OCI-LY1 (cell line): ENCODE measurements around the gene MAPK8.

Experiments used
- H2AFZ ChIP-seq: fragments of 200-600 bp; sonication (generic), shearing (Covaris generic); 2 replicates; pipeline ENCODE4 v1.6.0; 2014; ENCODE audit warnings: antibody characterized with exemption, mild to moderate bottlenecking, low read length
- H3F3A ChIP-seq: fragments of 200-600 bp; sonication (generic), shearing (Covaris generic); 2 replicates; pipeline ENCODE4 v1.6.0; 2014; ENCODE audit warnings: mild to moderate bottlenecking, antibody characterized with exemption, low read length, moderate library complexity; ENCODE audit not compliant: insufficient read depth
- H3K27ac ChIP-seq: fragments of 200-600 bp; sonication (generic); 2 replicates; pipeline ENCODE4 v1.5.1; 2014; ENCODE audit warnings: low read length, mixed run types, mild to moderate bottlenecking, low read depth; ENCODE audit not compliant: poor library complexity, severe bottlenecking
- H3K27me3 ChIP-seq: fragments of 200-600 bp; sonication (generic); 2 replicates; pipeline ENCODE4 v1.6.0; 2014; ENCODE audit warnings: antibody characterized with exemption, mild to moderate bottlenecking, low read length, moderate library complexity; ENCODE audit not compliant: insufficient read depth
- H3K36me3 ChIP-seq: fragments of 200-600 bp; sonication (generic); 2 replicates; pipeline ENCODE4 v1.6.1; 2014; ENCODE audit warnings: mild to moderate bottlenecking, antibody characterized with exemption, low read length, moderate library complexity, mixed read lengths; ENCODE audit not compliant: insufficient read depth
- H3K4me1 ChIP-seq: fragments of 200-600 bp; sonication (generic); 2 replicates; pipeline ENCODE4 v1.5.1; 2014; ENCODE audit warnings: mild to moderate bottlenecking, low read length, moderate library complexity; ENCODE audit not compliant: insufficient read depth, severe bottlenecking
- H3K4me2 ChIP-seq: fragments of 200-600 bp; sonication (generic), shearing (Covaris generic); 2 replicates; pipeline ENCODE4 v1.6.1; 2014; ENCODE audit warnings: low read length
- H3K4me3 ChIP-seq: fragments of 200-600 bp; sonication (generic); 2 replicates; pipeline ENCODE4 v1.5.1; 2014; ENCODE audit warnings: low read length, low read depth, mild to moderate bottlenecking, mixed read lengths; ENCODE audit not compliant: poor library complexity, severe bottlenecking
- H3K79me2 ChIP-seq: fragments of 200-600 bp; shearing (Covaris generic); 2 replicates; pipeline ENCODE4 v1.6.1; 2016; ENCODE audit warnings: mixed run types, low read length, mixed read lengths; ENCODE audit not compliant: insufficient read depth
- H3K9ac ChIP-seq: fragments of 200-600 bp; sonication (generic), shearing (Covaris generic); 2 replicates; pipeline ENCODE4 v1.6.1; 2014; ENCODE audit warnings: mild to moderate bottlenecking, low read length, mixed read lengths
- H3K9me2 ChIP-seq: fragments of 200-600 bp; sonication (generic), shearing (Covaris generic); 2 replicates; pipeline ENCODE4 v1.6.1; 2014; ENCODE audit warnings: low read depth, mild to moderate bottlenecking, low read length, mixed read lengths
- H3K9me3 ChIP-seq: fragments of 200-600 bp; shearing (Covaris generic); 2 replicates; pipeline ENCODE4 v1.6.1; 2014; ENCODE audit warnings: low read length, mixed read lengths
- H4K20me1 ChIP-seq: fragments of 200-600 bp; sonication (generic), shearing (Covaris generic); 2 replicates; pipeline ENCODE4 v1.6.0; 2016; ENCODE audit warnings: mild to moderate bottlenecking, low read length; ENCODE audit not compliant: insufficient read depth
- EZH2 ChIP-seq: fragments of 200-600 bp; sonication (generic), shearing (Covaris generic); IDR thresholded peaks from 2 replicates; pipeline ENCODE4 v1.8.0; 2017; ENCODE audit warnings: borderline replicate concordance, mixed run types, mild to moderate bottlenecking, antibody characterized with exemption, low read length, moderate library complexity, mixed read lengths
- TF ChIP-seq, protein P1 (sequence below): fragments of 200-600 bp; sonication (generic), shearing (Covaris generic); IDR thresholded peaks from 2 replicates; pipeline ENCODE4 v1.5.1; 2017; ENCODE audit warnings: mild to moderate bottlenecking, antibody characterized with exemption, low read length, moderate library complexity, mixed read lengths

The MAPK8 gene

DNA sequence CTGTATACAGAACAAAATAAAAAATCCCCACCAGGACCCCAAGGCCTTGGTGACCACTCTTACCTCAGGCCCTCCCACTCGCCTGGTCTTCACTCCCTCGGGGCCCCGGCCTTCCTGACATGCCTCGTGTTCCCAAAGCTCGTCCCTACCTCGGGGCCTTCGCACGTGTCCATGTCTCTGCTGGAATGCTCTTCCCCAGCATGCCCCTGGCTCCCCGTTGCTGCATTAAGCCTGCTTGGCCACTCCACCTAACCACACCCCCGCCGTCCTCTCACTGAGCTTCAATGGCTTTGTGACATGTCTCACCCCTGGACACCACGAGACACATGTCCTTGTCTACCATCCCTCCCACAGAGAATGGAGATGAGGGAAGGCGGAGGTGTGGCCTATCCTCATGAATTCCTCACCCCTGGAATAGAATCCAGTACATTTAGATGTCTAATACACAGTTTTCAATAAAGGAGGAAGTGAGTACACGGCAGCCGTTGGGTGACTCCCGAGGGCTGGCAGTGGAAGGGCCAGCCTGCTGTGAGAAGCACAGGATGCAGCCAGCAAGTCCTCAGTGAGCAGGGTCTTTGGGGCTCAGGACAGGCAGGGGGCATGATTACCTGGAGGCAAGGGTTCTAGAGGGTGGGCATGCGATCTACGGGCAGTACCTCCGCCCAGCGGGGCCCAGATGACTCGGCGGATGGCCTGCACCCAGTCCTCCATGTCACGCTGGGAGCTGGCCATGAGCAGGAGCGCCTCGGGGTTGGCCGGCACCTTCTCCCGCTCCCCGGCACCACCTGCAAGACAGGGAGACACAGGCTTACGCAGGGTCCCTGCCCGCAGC, 172.7 kb downstream of the MAPK8 start:
- Histone ChIP-seq H4K20me1 (no peaks in the 10 kb centered on the region), H3K9me2 (no peaks in the 10 kb centered on the region), H3K79me2 (no peaks in the 10 kb centered on the region), H3K9me3 (no peaks in the 10 kb centered on the region), H3K4me1 (no peaks in the 10 kb centered on the region), H2AFZ (no peak overlapping the region), H3F3A (no peaks in the 10 kb centered on the region), H3K9ac (no peak overlapping the region), H3K4me2 (no peak overlapping the region), H3K27me3 (no peaks in the 10 kb centered on the region), H3K36me3 (no peaks in the 10 kb centered on the region), H3K4me3 (no peak overlapping the region), H3K27ac (no peak overlapping the region)
- no peak for TF ChIP-seq EZH2
- TF ChIP-seq, protein P1, sequence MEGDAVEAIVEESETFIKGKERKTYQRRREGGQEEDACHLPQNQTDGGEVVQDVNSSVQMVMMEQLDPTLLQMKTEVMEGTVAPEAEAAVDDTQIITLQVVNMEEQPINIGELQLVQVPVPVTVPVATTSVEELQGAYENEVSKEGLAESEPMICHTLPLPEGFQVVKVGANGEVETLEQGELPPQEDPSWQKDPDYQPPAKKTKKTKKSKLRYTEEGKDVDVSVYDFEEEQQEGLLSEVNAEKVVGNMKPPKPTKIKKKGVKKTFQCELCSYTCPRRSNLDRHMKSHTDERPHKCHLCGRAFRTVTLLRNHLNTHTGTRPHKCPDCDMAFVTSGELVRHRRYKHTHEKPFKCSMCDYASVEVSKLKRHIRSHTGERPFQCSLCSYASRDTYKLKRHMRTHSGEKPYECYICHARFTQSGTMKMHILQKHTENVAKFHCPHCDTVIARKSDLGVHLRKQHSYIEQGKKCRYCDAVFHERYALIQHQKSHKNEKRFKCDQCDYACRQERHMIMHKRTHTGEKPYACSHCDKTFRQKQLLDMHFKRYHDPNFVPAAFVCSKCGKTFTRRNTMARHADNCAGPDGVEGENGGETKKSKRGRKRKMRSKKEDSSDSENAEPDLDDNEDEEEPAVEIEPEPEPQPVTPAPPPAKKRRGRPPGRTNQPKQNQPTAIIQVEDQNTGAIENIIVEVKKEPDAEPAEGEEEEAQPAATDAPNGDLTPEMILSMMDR, result no peak

DNA sequence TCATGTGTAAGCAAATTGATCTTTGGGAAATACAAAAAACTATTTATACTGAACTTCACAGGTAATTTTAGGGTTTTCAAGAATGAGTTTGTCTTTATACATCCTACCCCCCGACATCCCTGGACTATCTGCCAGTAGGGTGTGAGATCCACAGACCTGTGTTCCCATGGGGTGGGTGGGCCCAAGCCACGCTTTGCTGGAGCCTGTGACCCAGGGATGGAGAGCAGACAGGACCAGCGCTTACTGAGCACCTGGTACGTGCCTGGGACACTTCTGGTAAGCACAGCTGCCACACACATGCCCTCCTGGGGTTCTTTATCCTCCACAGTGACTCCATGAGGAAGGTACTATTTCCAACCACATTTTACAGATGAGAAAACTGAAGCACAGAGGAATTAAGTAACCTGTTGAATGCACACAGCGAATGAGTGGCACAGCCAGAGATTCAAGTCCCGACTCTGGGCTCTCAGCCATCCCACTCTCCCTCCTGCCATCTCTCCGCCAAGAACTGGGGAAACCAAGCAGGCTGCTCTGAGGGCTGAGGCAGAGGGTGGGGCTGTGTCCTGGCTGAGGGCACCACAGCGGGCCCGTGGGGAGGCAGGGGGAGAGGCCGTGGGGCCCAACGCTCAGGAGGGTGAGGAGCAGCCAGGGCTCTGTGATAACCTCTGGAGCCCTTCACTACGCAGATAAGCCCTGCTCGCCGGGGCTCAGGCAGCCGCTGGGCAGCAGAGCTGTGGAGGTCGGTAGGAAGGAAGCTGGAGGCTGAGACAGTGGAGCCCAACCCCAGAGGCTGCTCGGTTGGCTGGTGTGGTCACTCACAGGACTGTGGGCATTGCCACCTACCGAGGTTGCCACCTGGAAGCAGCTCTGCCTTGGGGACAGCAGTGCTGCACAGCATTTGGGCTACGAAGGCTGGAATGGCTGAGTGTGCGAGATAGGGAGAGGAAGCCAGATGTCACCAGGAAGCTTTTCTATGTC, 174.2 kb downstream of the MAPK8 start:
- H2AFZ ChIP-seq, result no peak overlapping the region
- H3K9ac ChIP-seq, result no peak overlapping the region
- no peak overlapping the region for H3K4me3 ChIP-seq
- no peaks in the 10 kb centered on the region for H3K9me2 ChIP-seq
- H3K79me2 ChIP-seq, result no peaks in the 10 kb centered on the region
- no peak overlapping the region for H3K4me2 ChIP-seq
- no peaks in the 10 kb centered on the region for H4K20me1 ChIP-seq
- no peaks in the 10 kb centered on the region for H3K9me3 ChIP-seq
- H3K4me1 ChIP-seq, result no peaks in the 10 kb centered on the region
- H3F3A ChIP-seq, result no peaks in the 10 kb centered on the region
- TF ChIP-seq, protein P1, result no peak
- no peak for TF ChIP-seq EZH2
- H3K27me3 ChIP-seq, result no peaks in the 10 kb centered on the region
- no peak overlapping the region for H3K27ac ChIP-seq
- H3K36me3 ChIP-seq, result no peaks in the 10 kb centered on the region

DNA sequence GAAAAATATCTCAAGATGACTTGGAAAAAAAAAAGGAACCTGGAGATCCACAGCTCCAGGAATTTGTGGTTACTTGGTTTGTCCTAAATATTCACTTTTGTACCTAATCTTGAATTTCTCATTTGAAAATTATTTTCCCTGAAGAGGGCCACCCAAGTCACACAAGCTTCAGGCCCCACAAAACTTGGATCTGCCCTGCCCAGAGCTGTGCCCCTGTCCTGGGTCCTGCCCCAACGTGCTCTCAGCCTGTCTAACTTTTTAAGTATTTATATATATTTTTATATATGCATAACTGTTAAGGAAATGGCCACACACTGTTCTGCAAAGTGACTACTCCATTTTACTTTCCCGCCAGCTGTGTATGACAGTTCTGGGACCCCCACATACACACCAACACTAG, 174.9 kb downstream of the MAPK8 start:
- Histone ChIP-seq H3K36me3 (no peaks in the 10 kb centered on the region), H3K79me2 (no peaks in the 10 kb centered on the region), H3K27ac (no peak overlapping the region), H3K4me3 (no peak overlapping the region), H3K9me3 (no peaks in the 10 kb centered on the region), H3K27me3 (no peaks in the 10 kb centered on the region), H3K4me1 (no peaks in the 10 kb centered on the region), H2AFZ (no peak overlapping the region), H3K9ac (no peak overlapping the region), H4K20me1 (no peaks in the 10 kb centered on the region), H3F3A (no peaks in the 10 kb centered on the region), H3K4me2 (no peak overlapping the region), H3K9me2 (no peaks in the 10 kb centered on the region)
- TF ChIP-seq, protein P1, result no peak
- TF ChIP-seq EZH2, result no peak
